Measurements from ENCODE around the gene MT1B.

Gene MT1B

DNA sequence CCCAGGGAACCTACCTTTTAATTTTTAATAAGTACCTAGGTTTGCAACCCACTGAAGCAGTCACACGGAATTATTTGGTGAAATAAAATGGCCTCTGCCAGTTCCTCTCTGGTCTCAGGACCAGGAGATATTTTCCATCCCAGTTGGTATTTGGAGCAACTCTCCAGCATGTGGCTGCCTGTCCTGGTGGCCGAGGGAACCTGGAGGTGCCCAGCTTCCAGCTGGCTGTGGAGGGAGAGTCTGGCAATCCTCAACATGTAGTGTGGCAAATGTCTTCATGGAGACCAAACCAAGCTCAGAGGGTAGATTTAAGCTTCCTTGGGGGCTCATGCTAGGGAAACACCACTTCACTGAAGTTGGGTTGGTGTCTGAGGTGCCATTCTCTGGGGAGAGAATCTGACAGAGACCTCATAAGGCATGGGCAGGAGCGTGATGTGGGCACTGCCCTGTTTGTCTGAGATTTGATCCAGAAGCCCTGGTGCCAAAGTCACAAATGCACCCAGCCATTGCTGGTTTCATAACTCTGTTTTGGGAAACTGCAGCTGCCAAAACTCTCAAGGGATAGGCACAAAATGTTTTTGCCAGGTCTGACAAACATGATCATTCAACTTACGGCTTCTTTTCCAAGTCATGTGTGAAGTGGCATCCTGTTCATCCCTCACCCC is 33.4 kb downstream of the MT1B start:
- DNase-seq (ENCODE audit: low read depth) = no peak

DNA sequence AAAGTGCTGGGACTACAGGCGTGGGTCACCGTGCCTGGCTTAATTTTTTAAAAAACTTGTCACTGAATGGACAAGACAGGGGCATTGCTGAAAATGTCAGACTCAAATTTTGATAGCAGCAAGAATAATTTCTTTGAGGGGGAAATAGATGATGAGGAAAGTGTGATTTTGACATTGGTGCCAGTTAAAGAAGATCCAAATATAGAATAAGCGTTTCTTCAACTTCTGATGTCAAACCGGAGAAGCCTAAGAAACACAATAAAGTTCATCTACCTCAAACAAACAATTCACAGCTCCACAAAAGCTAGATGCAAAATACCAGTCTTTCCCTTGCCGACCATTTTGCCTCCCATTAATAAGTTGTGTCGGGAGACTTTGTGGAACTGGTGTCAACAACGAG is 35.1 kb downstream of the MT1B start:
- DNase-seq (ENCODE audit: low read depth) = no peak

DNA sequence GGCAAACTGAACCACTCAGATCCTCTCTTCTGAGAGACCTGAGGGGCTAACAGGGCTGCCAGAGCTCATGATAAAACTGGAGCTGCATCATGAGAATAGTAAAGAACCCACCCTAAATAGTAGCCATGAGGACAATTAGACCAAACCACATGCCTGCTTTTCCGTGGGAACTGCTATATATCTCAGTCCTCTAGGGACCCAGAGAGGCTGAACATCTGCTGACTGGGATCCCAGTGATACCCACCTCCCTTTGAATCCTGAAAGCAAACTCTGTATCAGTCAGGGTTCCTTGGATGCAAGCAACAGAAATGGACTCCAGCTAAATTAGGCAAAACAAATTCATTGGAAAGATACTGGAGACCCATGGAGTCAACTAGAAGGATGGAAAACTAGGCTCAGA is 37.1 kb downstream of the MT1B start:
- no peak for DNase-seq (ENCODE audit: low read depth)

DNA sequence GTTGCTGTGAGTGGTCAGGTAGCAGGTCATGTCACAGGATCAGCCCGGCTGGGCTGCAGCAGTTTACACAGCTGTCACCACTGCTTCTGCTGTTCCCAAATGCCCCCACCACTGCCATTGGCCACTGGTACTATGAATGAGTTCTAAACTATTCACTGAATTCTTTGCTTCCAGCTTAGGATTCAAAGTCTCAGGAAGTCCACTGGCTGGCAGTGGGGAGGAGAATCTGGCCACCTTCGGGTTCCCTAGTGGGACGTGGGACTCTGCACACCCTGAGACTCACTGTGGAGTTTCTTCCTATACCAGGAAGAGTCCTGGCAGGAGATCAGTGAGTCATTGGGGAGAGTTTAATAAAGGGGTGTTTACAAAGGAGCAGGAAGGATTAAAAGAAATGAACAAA is 37.5 kb downstream of the MT1B start:
- no peak for DNase-seq (ENCODE audit: low read depth)

DNA sequence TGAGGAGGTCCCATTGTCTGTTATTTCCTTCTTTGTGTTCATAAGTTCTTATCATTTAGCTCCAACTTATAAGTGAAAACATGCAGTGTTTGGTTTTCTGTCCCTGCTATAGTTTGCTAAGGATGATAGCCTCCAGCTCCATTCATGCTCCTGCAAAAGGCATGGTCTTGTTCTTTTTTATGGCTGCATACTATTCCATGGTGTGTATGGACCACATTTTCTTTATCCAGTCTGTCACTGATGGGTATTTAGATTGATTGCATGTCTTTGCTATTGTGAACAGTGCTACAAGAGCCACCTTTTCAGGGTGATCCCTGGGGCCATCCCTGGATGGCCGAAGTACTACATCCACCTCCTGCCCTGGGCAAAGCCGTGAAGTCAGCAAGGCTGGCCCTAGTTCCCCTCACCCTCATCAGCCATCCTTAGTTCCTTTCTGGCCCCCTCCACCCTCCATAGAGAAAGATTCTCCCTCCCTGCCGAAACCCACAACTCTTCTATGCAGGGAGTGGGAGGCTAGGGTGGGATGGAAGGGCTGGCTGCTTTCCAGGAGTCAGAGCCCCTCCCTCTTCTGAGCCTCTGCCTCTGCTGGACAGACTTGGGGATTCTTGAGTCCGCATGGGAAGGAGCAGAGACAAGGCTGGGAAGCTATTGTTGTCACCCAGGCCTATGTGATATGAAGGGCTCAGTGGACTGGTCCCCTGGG is 38.9 kb downstream of the MT1B start:
- no peak for DNase-seq (ENCODE audit: low read depth)

DNA sequence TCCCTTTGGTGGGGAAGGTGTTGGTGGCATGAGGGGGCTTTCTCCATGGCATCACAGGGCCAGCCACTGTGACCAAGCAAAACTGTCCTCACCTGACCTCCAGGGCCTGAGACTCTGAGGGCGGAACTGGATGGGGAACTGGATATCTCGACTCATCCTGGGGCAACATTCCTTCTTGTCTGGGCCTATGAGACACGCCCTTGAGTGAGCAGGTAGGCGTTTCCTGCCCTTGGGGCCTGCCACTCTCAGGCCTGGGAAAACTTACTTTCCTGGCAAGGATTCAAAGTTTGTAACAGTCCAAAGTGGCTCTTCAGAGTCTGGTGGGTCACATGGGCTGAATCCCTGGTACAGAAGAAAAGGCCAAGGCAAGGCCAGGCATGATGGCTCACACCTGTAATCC is 40.2 kb downstream of the MT1B start:
- DNase-seq (ENCODE audit: low read depth) = no peak

DNA sequence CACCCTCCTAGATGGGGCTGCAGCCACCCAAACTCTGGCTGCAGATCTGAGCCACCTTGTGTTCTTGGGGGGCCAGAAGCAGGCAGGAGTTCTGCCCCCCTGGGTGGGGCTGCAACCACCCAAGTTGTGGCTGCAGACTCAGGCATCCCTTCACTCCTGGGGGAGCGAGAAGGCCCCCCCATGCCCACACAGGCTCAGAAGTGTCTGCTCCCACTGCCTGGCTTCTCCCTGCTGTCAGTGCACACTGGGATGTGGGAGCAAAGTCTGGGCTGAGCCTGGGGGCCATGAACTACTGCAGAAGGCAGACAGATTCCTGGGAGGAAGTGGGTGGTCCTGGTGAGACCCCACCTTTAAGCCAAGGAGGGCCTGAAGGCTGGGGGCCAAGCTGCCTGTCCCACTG is 43.6 kb downstream of the MT1B start:
- no peak for DNase-seq (ENCODE audit: low read depth)

DNA sequence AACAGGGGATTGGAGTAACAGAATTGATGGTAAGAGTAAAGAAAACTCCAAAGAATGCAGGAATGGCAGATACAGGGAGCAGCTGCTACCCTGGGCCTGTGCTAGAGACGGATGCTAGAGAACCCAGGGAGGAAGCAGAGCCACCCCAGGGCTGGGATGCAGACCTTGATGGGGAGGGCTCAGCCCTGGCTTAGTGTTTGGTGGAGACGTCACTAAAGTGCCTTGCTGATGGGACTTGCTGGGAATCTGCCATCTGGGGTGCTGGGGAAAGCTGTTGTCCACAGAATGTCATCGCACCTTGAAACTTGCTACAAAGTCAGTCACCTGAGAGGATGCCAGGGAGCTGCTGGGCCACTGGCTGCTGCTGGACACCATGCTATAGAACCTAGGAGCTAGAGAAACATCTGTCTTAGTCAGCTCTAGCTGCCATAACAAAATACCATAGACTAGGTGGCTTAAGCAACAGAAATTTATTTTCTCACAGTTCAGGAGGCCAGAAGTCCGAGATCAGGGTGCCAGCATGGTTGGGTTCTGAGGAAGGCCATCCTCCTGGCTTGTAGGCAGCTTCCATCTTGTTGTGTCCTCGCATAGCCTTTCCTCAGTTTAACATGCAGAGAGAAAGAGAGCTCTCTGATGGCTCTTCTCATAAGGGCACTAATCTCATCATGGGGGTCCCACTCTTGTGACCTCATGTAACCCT is 45.9 kb downstream of the MT1B start:
- DNase-seq (ENCODE audit: low read depth) = no peak

DNA sequence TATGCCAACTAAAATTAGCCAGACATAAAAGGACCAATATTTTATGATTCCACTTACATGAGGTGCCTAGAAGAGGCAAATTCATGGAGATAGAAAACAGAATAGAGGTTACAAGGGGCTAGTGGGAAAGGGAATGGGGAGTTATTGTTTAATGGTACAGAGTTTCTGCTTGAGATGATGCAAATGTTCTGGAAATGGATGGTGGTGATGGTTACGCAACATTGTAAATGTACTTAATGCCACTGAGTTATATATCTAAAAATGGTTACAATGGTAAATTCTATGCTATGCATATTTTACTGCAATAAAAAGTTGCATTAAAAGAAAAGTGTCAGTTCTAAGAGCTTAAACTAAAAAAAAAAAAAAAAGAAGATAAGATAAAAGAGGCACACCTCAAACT is 48.5 kb downstream of the MT1B start:
- no peak for DNase-seq (ENCODE audit: low read depth)

DNA sequence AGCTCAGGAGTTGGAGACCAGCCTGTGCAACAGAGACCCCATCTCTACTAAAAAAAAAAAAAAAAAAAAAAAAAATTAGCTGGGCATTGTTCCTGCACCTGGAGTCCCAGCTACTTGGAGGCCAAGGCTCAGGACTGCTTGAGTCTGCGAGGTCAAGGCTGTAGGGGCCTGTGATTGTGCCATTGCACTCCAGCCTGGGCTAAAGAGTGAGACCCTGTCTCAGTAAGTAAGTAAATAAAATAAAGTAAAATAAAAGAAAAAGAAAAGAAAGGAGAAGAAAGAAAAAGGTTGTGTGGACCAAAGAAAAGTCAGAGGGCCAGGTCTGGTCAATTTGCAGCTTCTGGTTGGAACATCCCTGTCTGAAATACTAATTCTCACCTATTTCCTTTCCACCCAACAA is 48.9 kb downstream of the MT1B start:
- DNase-seq (ENCODE audit: low read depth) = no peak

DNA sequence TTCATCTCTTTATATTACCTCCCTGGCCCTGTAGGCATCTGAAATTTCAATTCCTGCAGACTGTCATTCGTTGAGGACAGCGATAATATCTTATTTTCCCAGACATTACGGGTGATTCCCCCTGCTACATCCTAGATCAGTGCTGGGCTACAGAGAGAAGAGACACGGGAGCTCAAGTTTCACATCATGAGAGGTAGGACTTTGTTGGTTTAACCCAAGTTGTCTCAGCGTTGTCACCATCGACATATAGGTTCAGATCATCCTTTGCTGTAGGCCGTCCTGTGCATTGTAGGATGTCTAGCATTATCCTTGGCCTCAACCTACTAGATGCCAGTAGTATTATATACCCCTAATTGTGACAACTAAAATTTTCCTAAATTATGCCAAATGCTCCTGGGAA is 49.8 kb downstream of the MT1B start:
- DNase-seq (ENCODE audit: low read depth) = no peak
